B cell (primary cell): ENCODE results near the gene ZFYVE21.

Experiments used
- CTCF ChIP-seq: fragments of 200-600 bp; IDR thresholded peaks from one replicate; pipeline ENCODE4 v1.8.0; 2022; ENCODE audit warnings: antibody characterized with exemption, mild to moderate bottlenecking
- EZH2 ChIP-seq: IDR thresholded peaks from 2 replicates; pipeline ENCODE4 v1.6.1; 2012; ENCODE audit warnings: borderline replicate concordance, low read depth, mild to moderate bottlenecking, moderate library complexity, low read length; ENCODE audit not compliant: insufficient read depth, poor library complexity, severe bottlenecking

- TF ChIP-seq CTCF (no peak), EZH2 (no peak)
These were observed 27.1 kb downstream of the ZFYVE21 start for GRCh38 chr14:103742499-103743255.
